Measurements from ENCODE around the gene MYO7B. TPM values are rescaled to one million over a fixed set of nuclear protein-coding genes. Genes with fewer than 3 reads are reported as not detected.

MYO7B gene
- total RNA-seq, 2 donors from 2014 or later, result 0.14 to 0.78 TPM

- no peak overlapping the region for H3K27ac ChIP-seq
- no peak for DNase-seq (ENCODE audit: low spot score)
- no peak for TF ChIP-seq CTCF (IDR thresholded peaks at IDR 0.05)
These were observed 141.4 kb downstream of the MYO7B start for GRCh38 chr2:127676906-127677305.

GRCh38 chr2:127678531-127678930 is 143.0 kb downstream of the MYO7B start:
- ATAC-seq (ENCODE audit: insufficient number of reproducible peaks, low FRiP score, low read depth), result no peak
- H3K9me3 ChIP-seq, result no peaks in the 10 kb centered on the region
- no peak overlapping the region for H3K4me3 ChIP-seq
- H3K36me3 ChIP-seq, result no peaks in the 10 kb centered on the region
- no peak for DNase-seq (ENCODE audit: low spot score)
- H3K27ac ChIP-seq, result no peak overlapping the region
- peaks cover 19 to 50% of the 10 kb centered on the region in 2 donors for H3K4me1 ChIP-seq (ENCODE audit: control insufficient read depth in 1 of 2, low read depth in 2 of 2)
- TF ChIP-seq CTCF (IDR thresholded peaks at IDR 0.05), result no peak
- H3K27me3 ChIP-seq (replicated peaks; ENCODE audit: insufficient read depth), result no peaks in the 10 kb centered on the region

More at GRCh38 chr2:127676906-127677305, 141.4 kb downstream of the MYO7B start:
- Histone ChIP-seq H3K27me3 (replicated peaks; ENCODE audit: insufficient read depth) (no peaks in the 10 kb centered on the region), H3K4me3 (no peak overlapping the region), H3K36me3 (no peaks in the 10 kb centered on the region), H3K4me1 (ENCODE audit: control insufficient read depth in 1 of 2, low read depth in 2 of 2) (peaks cover 26 to 41% of the 10 kb centered on the region in 2 donors), H3K9me3 (no peaks in the 10 kb centered on the region)
- ATAC-seq (ENCODE audit: insufficient number of reproducible peaks, low FRiP score, low read depth), result no peak

GRCh38 chr2:127678991-127679390 is 143.5 kb downstream of the MYO7B start:
- TF ChIP-seq CTCF (IDR thresholded peaks at IDR 0.05), result no peak
- H3K9me3 ChIP-seq, result no peaks in the 10 kb centered on the region
- no peak overlapping the region for H3K27ac ChIP-seq
- no peaks in the 10 kb centered on the region for H3K27me3 ChIP-seq (replicated peaks; ENCODE audit: insufficient read depth)
- no peak for ATAC-seq (ENCODE audit: insufficient number of reproducible peaks, low FRiP score, low read depth)
- no peaks in the 10 kb centered on the region for H3K36me3 ChIP-seq
- H3K4me3 ChIP-seq, result no peak overlapping the region
- no peak for DNase-seq (ENCODE audit: low spot score)
- peaks cover 22 to 54% of the 10 kb centered on the region in 2 donors for H3K4me1 ChIP-seq (ENCODE audit: control insufficient read depth in 1 of 2, low read depth in 2 of 2)

- no peak for TF ChIP-seq CTCF (IDR thresholded peaks at IDR 0.05)
- Histone ChIP-seq H3K27me3 (replicated peaks; ENCODE audit: insufficient read depth) (no peaks in the 10 kb centered on the region), H3K4me3 (no peak overlapping the region), H3K4me1 (ENCODE audit: control insufficient read depth in 1 of 2, low read depth in 2 of 2) (peaks cover 23 to 57% of the 10 kb centered on the region in 2 donors), H3K36me3 (no peaks in the 10 kb centered on the region), H3K27ac (no peak overlapping the region), H3K9me3 (no peaks in the 10 kb centered on the region)
- DNase-seq (ENCODE audit: low spot score), result no peak
- no peak for ATAC-seq (ENCODE audit: insufficient number of reproducible peaks, low FRiP score, low read depth)
These were observed 144.3 kb downstream of the MYO7B start for GRCh38 chr2:127679680-127680361.

- no peak for TF ChIP-seq CTCF (IDR thresholded peaks at IDR 0.05)
- Histone ChIP-seq H3K4me3 (peak overlapping the region; percentile 66), H3K27me3 (replicated peaks; ENCODE audit: insufficient read depth) (no peaks in the 10 kb centered on the region), H3K36me3 (no peaks in the 10 kb centered on the region), H3K9me3 (no peaks in the 10 kb centered on the region), H3K4me1 (ENCODE audit: control insufficient read depth in 1 of 2, low read depth in 2 of 2) (peaks cover 21 to 55% of the 10 kb centered on the region in 2 donors), H3K27ac (peak overlapping the region; percentile 23 to 32)
- ATAC-seq (ENCODE audit: insufficient number of reproducible peaks, low FRiP score, low read depth) (no peak), DNase-seq (ENCODE audit: low spot score) (no peak)
These were observed 145.3 kb downstream of the MYO7B start for GRCh38 chr2:127680706-127681287.

Measured in thoracic aorta (tissue), 2 donors.